K562 (cell line): Measurements from ENCODE around the gene AGBL1. TPM values are rescaled to one million over a fixed set of nuclear protein-coding genes. Genes with fewer than 3 reads are reported as not detected.

Experiments used
- ATAC-seq: fragments of 200-7000 bp; cut with Tn5 transposase; 3 replicates; pipeline ENCODE4 v1.9.1; 2020; ENCODE audit warnings: moderate library complexity
- BruUV-seq: library from RNA; stranded (reverse); fragments of 400-500 nt; replicated peaks from 2 replicates; lab custom pipeline; 2021; lab: Mats Ljungman, UMichigan
- CTCF ChIA-PET: fragments of 300-600 bp; formaldehyde crosslinking; extraction: SDS; loops from one replicate; lab custom pipeline; 2021; ENCODE audit warnings: low intra/inter-chr PET ratio; lab: Yijun Ruan, JAX
- POLR2A ChIA-PET: fragments of 300-600, 350-650 bp; sonication (Branson Sonifier 250); formaldehyde crosslinking; extraction: SDS; loops from one replicate; lab custom pipeline; 2021; ENCODE audit warnings: antibody characterized with exemption, inconsistent platforms; lab: Yijun Ruan, JAX
- DNase-seq, 4 experiments: peaks; one replicate each; pipeline versions ENCODE4 v3.0.0 to v3.0.0-alpha.2; 2011 to 2018; ENCODE audit warnings: low spot score in 3 of 4, mixed read lengths in 3 of 4; ENCODE audit errors: extremely low read depth in 1 of 4
- FAIRE-seq: peaks from 2 replicates; lab custom pipeline; 2011; peaks lifted over from hg19 to GRCh38; lab: Jason Lieb, UNC
- H2AFZ ChIP-seq: 2 replicates; pipeline ENCODE4 v1.6.0; 2011; ENCODE audit warnings: low read depth, low read length, control low read depth, inconsistent platforms
- H3K27ac ChIP-seq: fragments of 200-600 bp; 3 replicates; pipeline ENCODE4 v1.8.0; 2011; ENCODE audit warnings: low read depth, mild to moderate bottlenecking, control low read depth, inconsistent platforms, low read length, moderate library complexity, mixed read lengths; ENCODE audit errors: extremely low read depth
- H3K27me3 ChIP-seq, 2 experiments: fragments of 300-600 bp in 1 of 2; 2 replicates in 1 of 2; 3 replicates in 1 of 2; pipeline versions ENCODE4 v1.6.0 to v1.8.0; 2011; ENCODE audit warnings: inconsistent platforms in 2 of 2, low read length in 2 of 2, mild to moderate bottlenecking in 1 of 2, mixed read lengths in 1 of 2, moderate library complexity in 1 of 2; ENCODE audit not compliant: control insufficient read depth in 2 of 2, insufficient read depth in 2 of 2
- H3K36me3 ChIP-seq: fragments of 300-600 bp; 3 replicates; pipeline ENCODE4 v1.8.0; 2011; ENCODE audit warnings: mild to moderate bottlenecking, low read length, inconsistent platforms; ENCODE audit not compliant: control insufficient read depth, insufficient read depth
- H3K4me1 ChIP-seq, 2 experiments: fragments of 200-600 bp in 1 of 2; replicated peaks in 1 of 2; 2 replicates in 1 of 2; 3 replicates in 1 of 2; pipeline versions ENCODE4 v1.5.1 to v1.8.0; 2011; ENCODE audit warnings: inconsistent platforms in 2 of 2, low read length in 2 of 2, mild to moderate bottlenecking in 1 of 2, mixed read lengths in 1 of 2, moderate library complexity in 1 of 2; ENCODE audit not compliant: control insufficient read depth in 2 of 2, insufficient read depth in 2 of 2
- H3K4me2 ChIP-seq: 2 replicates; pipeline ENCODE4 v1.6.1; 2011; ENCODE audit warnings: low read length, control low read depth, inconsistent platforms, mixed read lengths; ENCODE audit not compliant: insufficient read depth
- H3K4me3 ChIP-seq: fragments of 200-600 bp; sonication (generic), shearing (Covaris generic); 2 replicates; pipeline ENCODE4 v1.5.1; 2016; ENCODE audit warnings: control low read depth, inconsistent platforms
- H3K79me2 ChIP-seq: fragments of 200-600 bp; 3 replicates; pipeline ENCODE4 v1.8.0; 2011; ENCODE audit warnings: low read length, inconsistent platforms; ENCODE audit not compliant: control insufficient read depth, insufficient read depth
- H3K9ac ChIP-seq, 2 experiments: 2 replicates each; pipeline versions ENCODE4 v1.6.0 to v1.6.1; 2011; ENCODE audit warnings: low read depth in 2 of 2, low read length in 2 of 2, control low read depth in 1 of 2, inconsistent platforms in 1 of 2, mild to moderate bottlenecking in 1 of 2, mixed read lengths in 1 of 2; ENCODE audit not compliant: insufficient read depth in 1 of 2
- H3K9me1 ChIP-seq: one replicate; pipeline ENCODE4 v1.6.0; 2011; ENCODE audit warnings: inconsistent platforms, mild to moderate bottlenecking, low read length, moderate library complexity; ENCODE audit not compliant: control insufficient read depth, insufficient read depth
- H3K9me3 ChIP-seq: replicated peaks from 2 replicates; pipeline ENCODE4 v1.5.1; 2011; ENCODE audit warnings: low read depth, low read length, inconsistent platforms; ENCODE audit not compliant: control insufficient read depth, insufficient read depth
- H4K20me1 ChIP-seq: replicated peaks from 2 replicates; pipeline ENCODE4 v1.6.1; 2011; ENCODE audit warnings: low read length, inconsistent platforms, mixed read lengths; ENCODE audit not compliant: control insufficient read depth, insufficient read depth
- ARID3A ChIP-seq: IDR thresholded peaks from 2 replicates; pipeline ENCODE4 v1.6.1; 2012; ENCODE audit warnings: low read depth, low read length, improper control_type of control experiment, borderline replicate concordance
- CC2D1A ChIP-seq: fragments of 450-650 bp; IDR thresholded peaks from 2 replicates; pipeline ENCODE4 v1.6.1; 2017; ENCODE audit warnings: mild to moderate bottlenecking
- DNMT1 ChIP-seq: fragments of 450-650 bp; IDR thresholded peaks from 2 replicates; pipeline ENCODE4 v1.6.1; 2016; ENCODE audit warnings: antibody characterized with exemption, mild to moderate bottlenecking
- HMG20B ChIP-seq: fragments of 250-450 bp; sonication (Bioruptor Pico); IDR thresholded peaks from 2 replicates; pipeline ENCODE4 v1.5.0; 2021; ENCODE audit warnings: mild to moderate bottlenecking
- HMGXB4 ChIP-seq: sonication (generic); formaldehyde crosslinking; IDR thresholded peaks from 2 replicates; pipeline ENCODE4 v1.8.1; 2023; ENCODE audit warnings: mild to moderate bottlenecking, missing genetic modification reagents
- MYBL2 ChIP-seq, 2 experiments: fragments of 450-650 bp in 1 of 2; sonication (generic) in 1 of 2; formaldehyde crosslinking in 1 of 2; IDR thresholded peaks; 2 replicates each; pipeline versions ENCODE4 v1.6.1 to v1.8.1; 2017 to 2022; ENCODE audit warnings: borderline replicate concordance in 1 of 2, inconsistent platforms in 1 of 2, low read depth in 1 of 2, mild to moderate bottlenecking in 1 of 2, missing genetic modification reagents in 1 of 2, moderate library complexity in 1 of 2
- NR2C1 ChIP-seq, 2 experiments: fragments of 450-650 bp; IDR thresholded peaks; 2 replicates each; pipeline ENCODE4 v1.6.1; 2017; ENCODE audit warnings: mild to moderate bottlenecking in 2 of 2, antibody characterized with exemption in 1 of 2, inconsistent platforms in 1 of 2, missing compliant biosample characterization in 1 of 2, missing genetic modification characterization in 1 of 2
- NRF1 ChIP-seq, 2 experiments: fragments of 450-650 bp; IDR thresholded peaks in 1 of 2; conservative IDR thresholded peaks in 1 of 2; 2 replicates each; pipeline ENCODE4 v1.6.1; 2014; ENCODE audit warnings: mild to moderate bottlenecking in 2 of 2
- PHB ChIP-seq: fragments of 250-450 bp; sonication (Bioruptor Pico); IDR thresholded peaks from 2 replicates; pipeline ENCODE4 v1.5.0; 2021
- PYGO2 ChIP-seq: fragments of 450-650 bp; IDR thresholded peaks from 2 replicates; pipeline ENCODE4 v1.6.1; 2016; ENCODE audit warnings: mild to moderate bottlenecking, missing genetic modification characterization, moderate library complexity, missing compliant biosample characterization
- RBBP5 ChIP-seq: fragments of 200-600 bp; sonication (generic); IDR thresholded peaks from 2 replicates; pipeline ENCODE4 v1.6.1; 2012; ENCODE audit warnings: borderline replicate concordance, mild to moderate bottlenecking, low read length, control low read depth, inconsistent platforms; ENCODE audit not compliant: insufficient read depth, poor library complexity, severe bottlenecking
- TEAD2 ChIP-seq: fragments of 450-650 bp; IDR thresholded peaks from 2 replicates; pipeline ENCODE4 v1.6.1; 2016; ENCODE audit warnings: missing genetic modification characterization, control low read depth, missing compliant biosample characterization
- U2AF1 ChIP-seq: fragments of 200-400 bp; formaldehyde crosslinking; optimal IDR thresholded peaks from 2 replicates; pipeline ENCODE3; 2017; ENCODE audit warnings: mild to moderate bottlenecking, low read depth, low read length, moderate library complexity
- U2AF2 ChIP-seq: fragments of 200-400 bp; formaldehyde crosslinking; optimal IDR thresholded peaks from 2 replicates; pipeline ENCODE3; 2017; ENCODE audit warnings: low read depth, mild to moderate bottlenecking, low read length
- ZC3H11A ChIP-seq: IDR thresholded peaks from 2 replicates; pipeline ENCODE4 v1.6.1; 2012; ENCODE audit warnings: low read depth, low read length, improper control_type of control experiment
- ZKSCAN8 ChIP-seq: fragments of 200-800 bp; sonication (Bioruptor generic); IDR thresholded peaks from 2 replicates; pipeline ENCODE4 v1.6.1; 2016; ENCODE audit warnings: missing genetic modification characterization, missing compliant biosample characterization
- ZNF512 ChIP-seq: IDR thresholded peaks from 2 replicates; pipeline ENCODE4 v1.6.1; 2016; ENCODE audit warnings: missing genetic modification characterization, missing compliant biosample characterization
- ZNF75A ChIP-seq: fragments of 450-650 bp; formaldehyde crosslinking; IDR thresholded peaks from 2 replicates; pipeline ENCODE4 v1.4.0; 2020; ENCODE audit warnings: mild to moderate bottlenecking
- ZSCAN29 ChIP-seq: fragments of 450-650 bp; IDR thresholded peaks from 2 replicates; pipeline ENCODE4 v1.6.1; 2017
- WGBS: fragments of 100-300 bp; shearing (Covaris generic); methylation state at CpG from one replicate; pipeline ENCODE4 v1.1.6; 2016; ENCODE audit warnings: low coverage, mixed read lengths; ENCODE audit not compliant: insufficient coverage; ENCODE audit errors: missing lambda C conversion rate; 5-methylcytosine and 5-hydroxymethylcytosine counted together
- in situ Hi-C: fragments of 300-500 bp; cut with MboI; formaldehyde crosslinking; loops from 4 replicates; pipeline ENCODE4 v1.15.0; 2018; ENCODE audit warnings: inconsistent platforms, mixed read lengths
- intact Hi-C: fragments of 100-400 bp; cut with micrococcal nuclease; formaldehyde crosslinking; loops from 2 replicates; pipeline ENCODE4 v1.14.2; 2022
- polyA plus RNA-seq, 8 experiments: library from polyadenylated mRNA; depleted of rRNA in 4 of 8; stranded (reverse) in 5 of 8; unstranded in 3 of 8; fragments of >200 nt; fragmentation: Nextera tagmentation in 2 of 8; fragmentation: Illumina TruSeq in 1 of 8; extraction: Ambion mirVana in 2 of 8; extraction: Trizol in 1 of 8; gene quantifications; 2 replicates each; pipeline versions ENCODE4 v1.2.1 to v1.2.3, GENCODE V29; 2011 to 2014; ENCODE audit warnings: inconsistent platforms in 1 of 8, missing spikeins in 1 of 8
- total RNA-seq, 7 experiments: library from RNA; depleted of rRNA in 6 of 7; stranded (reverse); fragments of >200 nt in 6 of 7; fragmentation: Illumina TruSeq in 2 of 7; extraction: Trizol in 2 of 7; gene quantifications; 2 replicates each; pipeline versions ENCODE4 v1.2.1 to v1.2.3, GENCODE V29; 2011 to 2021; ENCODE audit warnings: low replicate concordance in 1 of 7

The AGBL1 gene
- total and polyA plus RNA-seq, 9 of the 15 experiments (the other 6 are each of a cell fraction or from before 2014, with no cell fraction given): not detected

- no peak for TF ChIP-seq ZNF512
- TF ChIP-seq RBBP5: no peak
- TF ChIP-seq DNMT1: no peak
- TF ChIP-seq ZSCAN29: no peak
- no peak for TF ChIP-seq ZNF75A
- TF ChIP-seq, all 486 proteins: peak for 0
Measured at GRCh38 chr15:86432861-86433260, 353.2 kb downstream of the AGBL1 start (continued).

GRCh38 chr15:86433983-86434382 is 354.3 kb downstream of the AGBL1 start:
- in situ Hi-C loops (no loop called here), intact Hi-C loops (no loop called here)
- WGBS: 0% methylated on average over 4 of the region's 4 CpGs
- no peak for FAIRE-seq
- no peak for DNase-seq
- Histone ChIP-seq H4K20me1 (no peaks in the 10 kb centered on the region), H2AFZ (no peak overlapping the region), H3K79me2 (no peaks in the 10 kb centered on the region), H3K4me3 (no peak overlapping the region), H3K36me3 (no peaks in the 10 kb centered on the region), H3K27me3 (no peaks in the 10 kb centered on the region), H3K9me1 (no peaks in the 10 kb centered on the region), H3K9me3 (no peaks in the 10 kb centered on the region), H3K4me1 (no peaks in the 10 kb centered on the region), H3K9ac (no peak overlapping the region), H3K4me2 (no peak overlapping the region), H3K27ac (no peak overlapping the region)
- ChIA-PET POLR2A (no interaction called here), CTCF (no interaction called here)
- BruUV-seq: no TSS peak
- no peak for ATAC-seq
- TF ChIP-seq PYGO2 (no peak), ARID3A (no peak), TEAD2 (tag) (no peak), NR2C1 (IDR thresholded peaks at IDR 0.05) (no peak), NR2C1 (tag; IDR thresholded peaks at IDR 0.05) (no peak), MYBL2 (IDR thresholded peaks at IDR 0.05; ENCODE audit: low read depth) (no peak), MYBL2 (CRISPR knock-in tag; IDR thresholded peaks at IDR 0.05; ENCODE audit: borderline replicate concordance) (no peak), U2AF1 (no peak), PHB (CRISPR knock-in tag) (no peak), HMGXB4 (CRISPR knock-in tag) (no peak), ZC3H11A (no peak), U2AF2 (no peak), HMG20B (CRISPR knock-in tag) (no peak), NRF1 (conservative IDR thresholded peaks at IDR 0.05 in 1 of 2, IDR thresholded peaks at IDR 0.05 in 1 of 2) (no peak), ZKSCAN8 (CRISPR knock-in tag) (no peak), CC2D1A (no peak)
